GM12878 (cell line): ENCODE results near the gene MTM1. TPM values are rescaled to one million over a fixed set of nuclear protein-coding genes. Genes with fewer than 3 reads are reported as not detected.

Source experiments
- ATAC-seq: fragments of 200-7000 bp; cut with Tn5 transposase; 3 replicates; pipeline ENCODE4 v1.9.1; 2020; ENCODE audit warnings: mild to moderate bottlenecking, moderate library complexity
- BruUV-seq: library from RNA; stranded (reverse); fragments of 400-500 nt; replicated peaks from 2 replicates; lab custom pipeline; 2021; lab: Mats Ljungman, UMichigan
- CTCF ChIA-PET: fragments of 300-600 bp; sonication (Branson Sonifier 250); formaldehyde crosslinking; extraction: SDS; loops from one replicate; lab custom pipeline; 2021; ENCODE audit warnings: inconsistent platforms; lab: Yijun Ruan, JAX
- POLR2A ChIA-PET: fragments of 350-600 bp; formaldehyde crosslinking; extraction: SDS; loops from one replicate; lab custom pipeline; 2021; ENCODE audit warnings: inconsistent platforms; lab: Charles Lee
- RAD21 ChIA-PET: fragments of 300-600 bp; sonication (Branson Sonifier 250); formaldehyde crosslinking; loops from one replicate; lab custom pipeline; 2023; ENCODE audit warnings: antibody characterized with exemption; ENCODE audit not compliant: unreplicated experiment; lab: Charles Lee
- SMC1A ChIA-PET: fragments of 300-600 bp; sonication (Branson Sonifier 250); formaldehyde crosslinking; loops from one replicate; lab custom pipeline; 2023; ENCODE audit not compliant: unreplicated experiment, uncharacterized antibody; lab: Charles Lee
- DNase-seq: peaks from one replicate; pipeline ENCODE4 v3.0.0-alpha.2; 2011; ENCODE audit warnings: low read depth, low spot score
- FAIRE-seq: peaks from 3 replicates; lab custom pipeline; 2011; peaks lifted over from hg19 to GRCh38; lab: Jason Lieb, UNC
- H2AFZ ChIP-seq: 2 replicates; pipeline ENCODE4 v1.6.0; 2011; ENCODE audit warnings: low read depth, low read length, control low read depth; ENCODE audit not compliant: control insufficient read depth
- H3K27ac ChIP-seq: 2 replicates; pipeline ENCODE4 v1.5.1; 2011; ENCODE audit warnings: control low read depth; ENCODE audit not compliant: control insufficient read depth, insufficient read depth
- H3K27me3 ChIP-seq, 2 experiments: replicated peaks in 1 of 2; 2 replicates each; pipeline versions ENCODE4 v1.6.0 to v1.6.1; 2011; ENCODE audit warnings: low read length in 1 of 2; ENCODE audit not compliant: control insufficient read depth in 2 of 2, insufficient read depth in 2 of 2
- H3K36me3 ChIP-seq, 2 experiments: 2 replicates each; pipeline ENCODE4 v1.5.1; 2011; ENCODE audit warnings: low read length in 1 of 2; ENCODE audit not compliant: control insufficient read depth in 2 of 2, insufficient read depth in 2 of 2
- H3K4me1 ChIP-seq: 2 replicates; pipeline ENCODE4 v1.6.1; 2011; ENCODE audit warnings: mild to moderate bottlenecking, low read length, moderate library complexity, mixed read lengths; ENCODE audit not compliant: control insufficient read depth, insufficient read depth
- H3K4me2 ChIP-seq: 2 replicates; pipeline ENCODE4 v1.6.0; 2011; ENCODE audit warnings: control low read depth; ENCODE audit not compliant: control insufficient read depth, insufficient read depth
- H3K4me3 ChIP-seq: fragments of 200-600 bp; sonication (generic); 2 replicates; pipeline ENCODE4 v1.5.1; 2016
- H3K79me2 ChIP-seq: 2 replicates; pipeline ENCODE4 v1.6.0; 2011; ENCODE audit warnings: low read length; ENCODE audit not compliant: control insufficient read depth, insufficient read depth
- H3K9ac ChIP-seq: 2 replicates; pipeline ENCODE4 v1.8.0; 2011; ENCODE audit warnings: low read length, control low read depth, mixed read lengths; ENCODE audit not compliant: control insufficient read depth, insufficient read depth
- H3K9me3 ChIP-seq: replicated peaks from 3 replicates; pipeline ENCODE4 v1.5.1; 2011; ENCODE audit warnings: mild to moderate bottlenecking, low read length; ENCODE audit not compliant: control insufficient read depth, insufficient read depth
- H4K20me1 ChIP-seq: 2 replicates; pipeline ENCODE4 v1.6.0; 2011; ENCODE audit not compliant: control insufficient read depth, insufficient read depth
- CBX5 ChIP-seq: sonication (generic); IDR thresholded peaks from 2 replicates; pipeline ENCODE4 v1.6.1; 2016; ENCODE audit warnings: low read depth, moderate library complexity, mild to moderate bottlenecking, inconsistent platforms
- EZH2 ChIP-seq: IDR thresholded peaks from 2 replicates; pipeline ENCODE4 v1.6.1; 2012; ENCODE audit warnings: low read depth, mild to moderate bottlenecking, control low read depth, inconsistent platforms, low read length, borderline replicate concordance; ENCODE audit not compliant: control insufficient read depth
- KAT2A ChIP-seq: conservative IDR thresholded peaks from 2 replicates; pipeline ENCODE4 v1.6.1; 2011; ENCODE audit warnings: low read depth, low read length; ENCODE audit not compliant: control insufficient read depth
- ZNF217 ChIP-seq: fragments of 450-650 bp; IDR thresholded peaks from 2 replicates; pipeline ENCODE4 v1.6.1; 2017; ENCODE audit warnings: antibody characterized with exemption, mild to moderate bottlenecking
- WGBS: methylation state at CpG from one replicate; pipeline ENCODE4 v1.1.6; 2016; ENCODE audit warnings: low lambda C conversion rate; ENCODE audit not compliant: insufficient replicate concordance, insufficient coverage; ENCODE audit errors: missing lambda C conversion rate; 5-methylcytosine and 5-hydroxymethylcytosine counted together
- in situ Hi-C: fragments of 300-500 bp; cut with MboI; formaldehyde crosslinking; loops from 9 replicates; pipeline ENCODE4 v1.14.3; 2018; ENCODE audit warnings: mixed read lengths
- intact Hi-C: fragments of 100-400 bp; cut with micrococcal nuclease; formaldehyde crosslinking; loops from one replicate; pipeline ENCODE4 v1.14.2; 2022; ENCODE audit not compliant: unreplicated experiment
- polyA plus RNA-seq, 11 experiments: library from polyadenylated mRNA; depleted of rRNA in 4 of 11; unstranded in 6 of 11; stranded (reverse) in 5 of 11; fragments of >200 nt; fragmentation: Nextera tagmentation in 4 of 11; fragmentation: Illumina TruSeq in 1 of 11; extraction: Ambion mirVana in 4 of 11; extraction: Trizol in 1 of 11; gene quantifications; 1 replicate in 1 of 11; 2 replicates in 10 of 11; pipeline versions ENCODE4 v1.2.1 to v1.2.3, GENCODE V29; 2011 to 2016; ENCODE audit warnings: inconsistent platforms in 2 of 11, missing spikeins in 2 of 11, low read depth in 1 of 11
- total RNA-seq, 4 experiments: library from RNA; depleted of rRNA in 3 of 4; stranded (reverse); fragments of >200 nt in 3 of 4; fragmentation: Illumina TruSeq in 1 of 4; extraction: Trizol in 1 of 4; gene quantifications; 2 replicates each; pipeline versions ENCODE4 v1.2.1 to v1.2.3, GENCODE V29; 2013 to 2021
- TF ChIP-seq, protein P1 (sequence below): fragments of 150-350 bp; IDR thresholded peaks from 2 replicates; pipeline ENCODE4 v1.6.1; 2016; ENCODE audit warnings: low read depth, low read length

MTM1 gene
- total and polyA plus RNA-seq, 10 of the 15 experiments (the other 5 are each of a cell fraction or from before 2014, with no cell fraction given) = 3.9 to 13.3 (median 8.4) TPM

DNA sequence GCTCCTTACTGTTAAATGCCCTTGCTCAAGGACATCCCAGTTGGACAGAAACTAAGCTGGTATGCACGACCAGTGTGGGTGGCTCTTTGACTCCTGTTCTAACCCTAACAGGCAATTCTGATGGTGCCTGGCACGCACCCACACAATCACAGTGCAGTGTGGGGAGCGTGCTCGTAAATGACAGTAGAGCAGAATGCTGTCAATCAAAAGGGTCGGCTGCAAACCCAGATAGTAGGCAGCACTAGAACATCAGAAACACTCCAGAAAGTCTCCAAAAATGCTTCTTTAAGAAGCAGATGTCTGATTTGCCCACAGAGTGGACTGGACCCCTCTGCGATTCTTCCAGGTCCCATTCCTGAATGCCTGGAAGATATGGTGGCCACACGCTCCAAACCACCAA is 37.6 kb upstream of the MTM1 start:
- intact Hi-C loops (no loop called here), in situ Hi-C loops (no loop called here)
- Histone ChIP-seq H3K9ac (no peak overlapping the region), H3K4me3 (no peak overlapping the region), H3K36me3 (no peaks in the 10 kb centered on the region), H3K27me3 (no peaks in the 10 kb centered on the region; a peak in 1 of 4 replicates), H2AFZ (no peak overlapping the region), H3K79me2 (no peaks in the 10 kb centered on the region), H3K27ac (no peak overlapping the region), H4K20me1 (no peaks in the 10 kb centered on the region), H3K4me2 (no peak overlapping the region), H3K9me3 (no peaks in the 10 kb centered on the region; the same call in 2 of the 3 replicates), H3K4me1 (no peaks in the 10 kb centered on the region)
- WGBS = 41% methylated on average over 7 of the region's 7 CpGs
- ChIA-PET SMC1A (no interaction called here), CTCF (no interaction called here), POLR2A (no interaction called here), RAD21 (no interaction called here)
- BruUV-seq = no TSS peak
- no peak for FAIRE-seq
- ATAC-seq = no peak
- DNase-seq = no peak
- TF ChIP-seq, protein P1, sequence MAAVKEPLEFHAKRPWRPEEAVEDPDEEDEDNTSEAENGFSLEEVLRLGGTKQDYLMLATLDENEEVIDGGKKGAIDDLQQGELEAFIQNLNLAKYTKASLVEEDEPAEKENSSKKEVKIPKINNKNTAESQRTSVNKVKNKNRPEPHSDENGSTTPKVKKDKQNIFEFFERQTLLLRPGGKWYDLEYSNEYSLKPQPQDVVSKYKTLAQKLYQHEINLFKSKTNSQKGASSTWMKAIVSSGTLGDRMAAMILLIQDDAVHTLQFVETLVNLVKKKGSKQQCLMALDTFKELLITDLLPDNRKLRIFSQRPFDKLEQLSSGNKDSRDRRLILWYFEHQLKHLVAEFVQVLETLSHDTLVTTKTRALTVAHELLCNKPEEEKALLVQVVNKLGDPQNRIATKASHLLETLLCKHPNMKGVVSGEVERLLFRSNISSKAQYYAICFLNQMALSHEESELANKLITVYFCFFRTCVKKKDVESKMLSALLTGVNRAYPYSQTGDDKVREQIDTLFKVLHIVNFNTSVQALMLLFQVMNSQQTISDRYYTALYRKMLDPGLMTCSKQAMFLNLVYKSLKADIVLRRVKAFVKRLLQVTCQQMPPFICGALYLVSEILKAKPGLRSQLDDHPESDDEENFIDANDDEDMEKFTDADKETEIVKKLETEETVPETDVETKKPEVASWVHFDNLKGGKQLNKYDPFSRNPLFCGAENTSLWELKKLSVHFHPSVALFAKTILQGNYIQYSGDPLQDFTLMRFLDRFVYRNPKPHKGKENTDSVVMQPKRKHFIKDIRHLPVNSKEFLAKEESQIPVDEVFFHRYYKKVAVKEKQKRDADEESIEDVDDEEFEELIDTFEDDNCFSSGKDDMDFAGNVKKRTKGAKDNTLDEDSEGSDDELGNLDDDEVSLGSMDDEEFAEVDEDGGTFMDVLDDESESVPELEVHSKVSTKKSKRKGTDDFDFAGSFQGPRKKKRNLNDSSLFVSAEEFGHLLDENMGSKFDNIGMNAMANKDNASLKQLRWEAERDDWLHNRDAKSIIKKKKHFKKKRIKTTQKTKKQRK = no peak
- no peak for TF ChIP-seq CBX5
- TF ChIP-seq KAT2A = no peak
- TF ChIP-seq EZH2 = no peak
- no peak for TF ChIP-seq ZNF217
- TF ChIP-seq, all 136 proteins: peak for 0
